MM.1S (cell line): ENCODE results near the gene ATF2.

Experiments used
- EZH2 ChIP-seq: fragments of 300-600 bp; sonication (generic); optimal IDR thresholded peaks from 2 replicates; pipeline ENCODE3; 2017; ENCODE audit warnings: low read depth, mild to moderate bottlenecking, antibody characterized with exemption, low read length, mixed read lengths
- TF ChIP-seq, protein P1 (sequence below): fragments of 300-600 bp; sonication (generic); IDR thresholded peaks from 2 replicates; pipeline ENCODE4 v1.5.1; 2016; ENCODE audit warnings: antibody characterized with exemption, low read length, mixed read lengths

DNA sequence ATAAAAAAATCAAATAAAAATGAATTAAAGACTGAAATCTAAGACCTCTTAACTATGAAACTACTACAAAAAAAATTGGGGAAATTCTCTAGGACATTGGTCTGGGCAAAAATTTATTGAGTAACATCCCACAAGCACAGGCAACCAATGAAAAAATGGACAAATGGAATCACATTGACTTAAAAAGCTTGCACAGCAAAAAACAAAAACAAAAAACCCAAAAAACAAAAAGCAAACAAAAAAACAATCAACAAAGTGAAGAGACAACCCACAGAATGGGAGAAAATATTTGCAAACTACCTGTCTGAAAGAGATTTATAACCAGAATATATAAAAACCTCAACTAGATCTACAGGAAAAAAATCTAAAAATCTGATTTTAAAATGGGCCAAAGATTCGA, 99.5 kb downstream of the ATF2 start:
- TF ChIP-seq, protein P1, sequence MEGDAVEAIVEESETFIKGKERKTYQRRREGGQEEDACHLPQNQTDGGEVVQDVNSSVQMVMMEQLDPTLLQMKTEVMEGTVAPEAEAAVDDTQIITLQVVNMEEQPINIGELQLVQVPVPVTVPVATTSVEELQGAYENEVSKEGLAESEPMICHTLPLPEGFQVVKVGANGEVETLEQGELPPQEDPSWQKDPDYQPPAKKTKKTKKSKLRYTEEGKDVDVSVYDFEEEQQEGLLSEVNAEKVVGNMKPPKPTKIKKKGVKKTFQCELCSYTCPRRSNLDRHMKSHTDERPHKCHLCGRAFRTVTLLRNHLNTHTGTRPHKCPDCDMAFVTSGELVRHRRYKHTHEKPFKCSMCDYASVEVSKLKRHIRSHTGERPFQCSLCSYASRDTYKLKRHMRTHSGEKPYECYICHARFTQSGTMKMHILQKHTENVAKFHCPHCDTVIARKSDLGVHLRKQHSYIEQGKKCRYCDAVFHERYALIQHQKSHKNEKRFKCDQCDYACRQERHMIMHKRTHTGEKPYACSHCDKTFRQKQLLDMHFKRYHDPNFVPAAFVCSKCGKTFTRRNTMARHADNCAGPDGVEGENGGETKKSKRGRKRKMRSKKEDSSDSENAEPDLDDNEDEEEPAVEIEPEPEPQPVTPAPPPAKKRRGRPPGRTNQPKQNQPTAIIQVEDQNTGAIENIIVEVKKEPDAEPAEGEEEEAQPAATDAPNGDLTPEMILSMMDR = no peak
- no peak for TF ChIP-seq EZH2
